ENCODE data around the gene ARHGAP18. TPM values are rescaled to one million over a fixed set of nuclear protein-coding genes. Genes with fewer than 3 reads are reported as not detected.

The ARHGAP18 gene
- total and polyA plus RNA-seq, 7 donors = 1.6 to 6.8 (median 5.5) TPM

DNA sequence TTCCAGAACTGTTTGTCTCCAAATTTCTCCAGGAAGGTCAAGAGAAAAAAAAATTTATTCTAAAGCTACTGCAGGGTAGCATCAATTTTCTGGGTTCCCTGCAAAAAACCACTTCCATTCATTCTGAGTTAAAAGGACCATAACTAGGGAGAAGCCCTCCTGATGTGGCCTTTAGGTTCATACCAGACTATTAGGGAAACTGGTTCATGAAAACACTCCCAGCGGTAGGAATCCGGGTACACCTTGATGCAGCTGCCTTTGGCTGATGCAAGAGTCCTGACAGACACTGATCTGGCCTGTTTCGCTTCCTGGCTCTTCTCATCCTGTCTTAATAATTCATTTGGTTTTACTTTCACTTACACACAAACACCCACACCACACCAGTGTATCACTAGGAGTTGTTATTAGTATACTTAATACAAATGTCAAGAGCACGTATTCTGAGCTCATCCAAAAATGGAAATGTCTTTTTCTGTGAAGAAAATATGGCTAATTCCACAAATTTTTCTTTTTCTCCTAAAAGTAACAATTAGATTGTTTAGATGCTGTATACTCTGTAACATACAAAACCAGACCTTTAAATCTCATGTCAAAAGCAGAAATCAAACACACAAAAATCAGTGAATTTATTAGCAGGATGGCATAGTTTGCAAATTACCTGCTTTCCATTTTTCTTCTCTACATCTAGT is 38.4 kb upstream of the ARHGAP18 start:
- Histone ChIP-seq H3K27ac (peak overlapping the region; percentile 37), H3K4me3 (no peak overlapping the region), H3K27me3 (ENCODE audit: insufficient read depth in 3 of 3, low read length in 2 of 3) (no peaks in the 10 kb centered on the region), H3K9me3 (no peaks in the 10 kb centered on the region), H3K4me1 (peaks cover 31% of the 10 kb centered on the region), H3K36me3 (ENCODE audit: insufficient read depth in 1 of 2, low read depth in 1 of 2) (no peaks in the 10 kb centered on the region)
- intact Hi-C loops (cut with DNase I) = loop anchor here in 1 of 2 donors (5.0 kb wide), 1 partner anchor 246 kb away; no protein-coding TSS in a partner anchor
- ATAC-seq (peak; percentile 64 to 80 (median 73)), DNase-seq (peak in 1 of 2 donors; percentile 13)
- 36 to 52% (median 44%) methylated on average over 4 of the region's 4 CpGs for WGBS, 3 donors
- TF ChIP-seq, protein P1, sequence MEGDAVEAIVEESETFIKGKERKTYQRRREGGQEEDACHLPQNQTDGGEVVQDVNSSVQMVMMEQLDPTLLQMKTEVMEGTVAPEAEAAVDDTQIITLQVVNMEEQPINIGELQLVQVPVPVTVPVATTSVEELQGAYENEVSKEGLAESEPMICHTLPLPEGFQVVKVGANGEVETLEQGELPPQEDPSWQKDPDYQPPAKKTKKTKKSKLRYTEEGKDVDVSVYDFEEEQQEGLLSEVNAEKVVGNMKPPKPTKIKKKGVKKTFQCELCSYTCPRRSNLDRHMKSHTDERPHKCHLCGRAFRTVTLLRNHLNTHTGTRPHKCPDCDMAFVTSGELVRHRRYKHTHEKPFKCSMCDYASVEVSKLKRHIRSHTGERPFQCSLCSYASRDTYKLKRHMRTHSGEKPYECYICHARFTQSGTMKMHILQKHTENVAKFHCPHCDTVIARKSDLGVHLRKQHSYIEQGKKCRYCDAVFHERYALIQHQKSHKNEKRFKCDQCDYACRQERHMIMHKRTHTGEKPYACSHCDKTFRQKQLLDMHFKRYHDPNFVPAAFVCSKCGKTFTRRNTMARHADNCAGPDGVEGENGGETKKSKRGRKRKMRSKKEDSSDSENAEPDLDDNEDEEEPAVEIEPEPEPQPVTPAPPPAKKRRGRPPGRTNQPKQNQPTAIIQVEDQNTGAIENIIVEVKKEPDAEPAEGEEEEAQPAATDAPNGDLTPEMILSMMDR (IDR thresholded peaks at IDR 0.05) = no peak

DNA sequence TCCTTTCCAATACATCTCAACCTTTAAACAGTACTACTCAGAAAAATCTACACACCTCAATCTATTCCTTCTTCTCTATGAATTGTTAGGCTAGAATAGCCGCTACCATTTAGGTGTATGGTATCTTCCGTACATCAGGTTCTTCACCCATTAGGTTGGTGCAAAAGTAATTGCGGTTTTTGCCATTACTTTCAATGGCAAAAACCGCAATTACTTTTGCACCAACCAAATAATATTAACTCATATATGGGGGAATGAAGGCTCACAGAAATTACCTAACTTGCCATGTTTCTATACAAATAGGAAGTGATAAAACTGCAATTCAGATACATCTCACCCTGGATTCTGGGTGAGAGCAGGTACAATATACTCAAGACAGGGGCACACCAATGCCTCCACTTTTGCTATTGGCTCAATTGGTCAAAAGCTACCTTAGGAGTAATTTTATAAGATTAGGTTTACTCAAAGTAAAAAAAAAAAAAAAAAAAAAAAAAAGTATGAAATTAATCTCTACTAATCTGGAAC is 37.7 kb upstream of the ARHGAP18 start:
- intact Hi-C loops (cut with DNase I) = loop anchor here in 1 of 2 donors (5.0 kb wide), 1 partner anchor 245 kb away; no protein-coding TSS in a partner anchor
- DNase-seq = no peak
- Histone ChIP-seq H3K27ac (no peak overlapping the region), H3K4me1 (peaks cover 31% of the 10 kb centered on the region), H3K27me3 (ENCODE audit: insufficient read depth in 3 of 3, low read length in 2 of 3) (no peaks in the 10 kb centered on the region), H3K36me3 (ENCODE audit: insufficient read depth in 1 of 2, low read depth in 1 of 2) (no peaks in the 10 kb centered on the region), H3K9me3 (no peaks in the 10 kb centered on the region), H3K4me3 (no peak overlapping the region)
- no peak for ATAC-seq
- WGBS, 3 donors = 89 to 91% (median 90%) methylated on average over 4 of the region's 4 CpGs
- TF ChIP-seq, protein P1 (IDR thresholded peaks at IDR 0.05) = no peak

DNA sequence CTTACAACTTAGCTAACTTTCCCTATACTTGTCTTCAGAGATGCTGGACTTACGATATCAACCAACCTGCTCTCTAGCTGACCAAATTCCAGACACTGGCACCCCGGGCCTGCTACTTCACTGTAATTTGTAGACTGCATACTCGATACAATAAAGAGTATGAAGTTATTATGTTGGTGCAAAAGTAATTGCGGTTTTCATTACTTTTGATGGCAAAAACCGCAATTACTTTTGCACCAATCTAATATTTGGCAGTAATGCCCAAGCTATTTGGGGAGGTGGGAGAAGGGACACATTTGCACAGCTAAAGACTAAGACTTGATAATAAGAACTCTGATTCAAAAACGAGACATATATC is 34.9 kb upstream of the ARHGAP18 start:
- ATAC-seq = no peak
- TF ChIP-seq, protein P1 (IDR thresholded peaks at IDR 0.05) = no peak
- Histone ChIP-seq H3K27ac (no peak overlapping the region), H3K4me1 (peaks cover 25% of the 10 kb centered on the region), H3K36me3 (ENCODE audit: insufficient read depth in 1 of 2, low read depth in 1 of 2) (no peaks in the 10 kb centered on the region), H3K4me3 (no peak overlapping the region), H3K27me3 (ENCODE audit: insufficient read depth in 3 of 3, low read length in 2 of 3) (no peaks in the 10 kb centered on the region), H3K9me3 (no peaks in the 10 kb centered on the region)
- intact Hi-C loops (cut with DNase I) = loop anchor here in 1 of 2 donors (5.0 kb wide), 1 partner anchor 243 kb away; no protein-coding TSS in a partner anchor
- 67 to 83% (median 70%) methylated on average over 6 of the region's 6 CpGs for WGBS, 3 donors
- peak in 1 of 2 donors; percentile 22 for DNase-seq

DNA sequence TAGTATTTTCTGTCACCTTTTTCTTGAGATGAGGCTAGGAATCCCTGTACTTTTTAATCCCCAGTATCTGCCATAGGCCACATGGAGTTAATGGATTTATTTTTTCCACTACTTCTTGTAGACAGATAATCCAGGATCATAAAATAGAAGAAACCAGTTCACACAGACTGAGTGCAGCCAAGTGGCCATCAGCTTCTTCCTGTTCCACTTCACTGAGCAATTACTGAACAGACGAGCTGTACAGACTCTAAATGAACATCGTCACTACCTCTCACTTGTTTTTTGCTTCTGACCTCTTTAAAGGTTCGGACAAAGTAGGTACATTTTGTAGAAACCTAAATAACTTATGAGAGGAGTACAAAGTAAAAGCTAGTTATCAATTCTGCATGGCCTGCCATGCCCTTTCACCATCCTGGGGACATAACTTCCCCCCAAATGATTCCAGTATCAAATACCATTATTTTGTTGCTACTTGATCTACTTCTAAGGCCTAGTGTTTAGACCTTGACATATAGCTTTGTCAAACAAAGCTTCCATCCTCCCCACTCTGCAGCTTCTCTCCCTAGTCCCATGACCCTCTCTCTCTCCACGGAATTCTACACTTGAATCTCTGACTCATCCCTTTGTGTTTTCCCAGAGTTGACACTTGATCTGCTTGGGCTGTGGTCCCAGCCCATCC is 34.4 kb upstream of the ARHGAP18 start:
- ATAC-seq (peak; percentile 88 to 94 (median 92)), DNase-seq (no peak)
- Histone ChIP-seq H3K4me3 (no peak overlapping the region), H3K27me3 (ENCODE audit: insufficient read depth in 3 of 3, low read length in 2 of 3) (no peaks in the 10 kb centered on the region), H3K36me3 (ENCODE audit: insufficient read depth in 1 of 2, low read depth in 1 of 2) (no peaks in the 10 kb centered on the region), H3K4me1 (peaks cover 22% of the 10 kb centered on the region), H3K27ac (peak overlapping the region; percentile 59), H3K9me3 (no peaks in the 10 kb centered on the region)
- intact Hi-C loops (cut with DNase I) = no loop called here
- TF ChIP-seq, protein P1 (IDR thresholded peaks at IDR 0.05) = no peak
- WGBS, 3 donors = 29 to 46% (median 39%) methylated on average over 4 of the region's 4 CpGs

Measured in psoas muscle (tissue), 8 donors.